ENCODE measurements around the gene ARF6.
"Not testable (repeated sequence)": the region's sequence is repeated elsewhere in the genome, so short reads cannot be mapped to it uniquely, and the experiment has no call there.

Gene ARF6

DNA sequence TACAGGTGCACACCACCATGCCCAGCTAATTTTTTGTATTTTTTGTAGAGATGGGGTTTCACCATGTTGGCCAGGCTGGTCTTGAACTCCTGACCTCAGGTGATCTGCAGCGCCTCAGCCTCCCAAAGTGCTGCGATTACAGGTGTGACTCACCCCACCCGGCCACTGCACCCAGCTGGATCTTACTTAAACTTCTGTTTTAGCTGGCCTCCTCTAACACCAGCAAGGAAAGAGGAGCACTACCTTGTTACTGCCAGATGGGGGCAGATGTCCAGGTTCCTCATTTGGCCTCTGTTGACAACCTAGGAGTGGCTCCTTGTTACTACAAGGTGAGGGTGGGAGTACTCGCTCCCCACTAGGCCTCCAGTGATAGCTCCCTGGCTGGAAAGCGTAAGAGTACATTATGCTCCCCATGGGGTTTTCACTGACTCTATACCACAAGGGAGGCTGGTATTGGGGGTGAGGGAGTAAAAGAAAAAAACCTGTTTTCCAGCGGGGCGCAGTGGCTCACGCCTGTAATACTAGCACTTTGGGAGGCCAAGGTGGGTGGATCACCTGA, 13.2 kb upstream of the ARF6 start:
- DNase-seq: peak; percentile 66

DNA sequence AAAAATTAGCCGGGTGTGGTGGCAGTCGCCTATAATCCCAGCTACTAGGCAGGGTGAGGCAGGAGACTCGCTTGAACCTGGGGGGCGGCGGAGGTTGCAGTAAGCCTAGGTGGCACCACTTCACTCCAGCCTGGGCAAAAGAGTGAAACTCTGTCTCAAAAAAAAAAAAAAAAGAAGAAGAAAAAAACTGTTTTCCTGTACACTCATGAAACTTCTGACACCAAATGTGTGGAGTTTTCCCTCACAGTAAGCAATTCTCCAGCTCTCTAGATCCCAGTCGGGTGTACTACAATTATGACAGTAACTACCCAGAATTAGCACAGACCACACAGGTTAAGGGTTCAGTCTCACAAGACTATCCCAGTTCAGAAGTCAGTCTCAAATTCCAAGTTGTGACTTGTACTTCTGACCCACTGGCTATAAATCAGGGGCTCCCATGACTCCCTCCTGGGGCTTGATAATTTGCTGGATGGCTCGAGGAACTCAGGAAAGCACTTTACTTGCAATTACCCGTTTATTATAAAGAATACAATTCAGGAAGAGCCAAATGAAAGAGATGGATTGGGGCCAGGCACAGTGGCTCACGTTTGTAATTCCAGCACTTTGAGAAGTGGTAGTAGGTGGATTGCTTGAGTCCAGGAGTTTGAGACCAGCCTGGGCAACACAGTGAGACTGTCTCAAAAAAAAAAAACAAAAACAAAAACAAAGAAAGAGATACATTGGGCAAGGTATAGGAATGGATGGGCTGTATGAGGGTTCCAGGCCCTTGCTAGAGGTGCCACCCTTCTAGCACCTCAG, 12.4 kb upstream of the ARF6 start:
- DNase-seq: no peak

DNA sequence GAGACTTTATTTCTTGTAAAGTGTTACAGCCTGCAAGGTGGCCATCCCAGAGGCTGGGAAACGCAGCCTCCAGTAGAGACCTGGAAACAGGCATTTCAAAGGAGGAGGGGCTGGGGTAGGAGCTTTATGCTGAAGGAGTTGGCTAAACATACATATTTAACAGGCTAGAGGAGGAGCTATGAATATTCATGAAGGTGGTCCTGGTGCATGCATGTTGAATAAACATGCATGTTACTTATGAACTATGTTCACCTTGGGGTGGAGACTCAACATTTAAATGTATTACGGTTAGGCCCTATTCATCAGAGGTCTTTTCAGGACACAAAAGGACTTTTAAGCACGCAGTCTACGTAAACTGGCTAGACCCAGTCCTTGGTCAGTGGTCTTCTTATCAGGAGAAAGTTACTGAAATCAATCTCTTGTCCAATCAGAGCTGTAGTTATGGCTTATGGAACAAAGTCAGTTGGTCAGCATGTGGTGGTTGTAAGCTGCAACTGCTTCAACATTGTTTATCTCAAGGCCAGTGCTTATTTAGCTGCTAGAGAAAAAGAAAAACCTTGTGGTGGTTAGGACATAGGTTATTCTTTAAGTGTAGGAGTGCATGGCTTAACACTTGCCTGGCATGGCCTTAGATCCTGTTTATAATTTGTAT, 11.4 kb upstream of the ARF6 start:
- DNase-seq: no peak

DNA sequence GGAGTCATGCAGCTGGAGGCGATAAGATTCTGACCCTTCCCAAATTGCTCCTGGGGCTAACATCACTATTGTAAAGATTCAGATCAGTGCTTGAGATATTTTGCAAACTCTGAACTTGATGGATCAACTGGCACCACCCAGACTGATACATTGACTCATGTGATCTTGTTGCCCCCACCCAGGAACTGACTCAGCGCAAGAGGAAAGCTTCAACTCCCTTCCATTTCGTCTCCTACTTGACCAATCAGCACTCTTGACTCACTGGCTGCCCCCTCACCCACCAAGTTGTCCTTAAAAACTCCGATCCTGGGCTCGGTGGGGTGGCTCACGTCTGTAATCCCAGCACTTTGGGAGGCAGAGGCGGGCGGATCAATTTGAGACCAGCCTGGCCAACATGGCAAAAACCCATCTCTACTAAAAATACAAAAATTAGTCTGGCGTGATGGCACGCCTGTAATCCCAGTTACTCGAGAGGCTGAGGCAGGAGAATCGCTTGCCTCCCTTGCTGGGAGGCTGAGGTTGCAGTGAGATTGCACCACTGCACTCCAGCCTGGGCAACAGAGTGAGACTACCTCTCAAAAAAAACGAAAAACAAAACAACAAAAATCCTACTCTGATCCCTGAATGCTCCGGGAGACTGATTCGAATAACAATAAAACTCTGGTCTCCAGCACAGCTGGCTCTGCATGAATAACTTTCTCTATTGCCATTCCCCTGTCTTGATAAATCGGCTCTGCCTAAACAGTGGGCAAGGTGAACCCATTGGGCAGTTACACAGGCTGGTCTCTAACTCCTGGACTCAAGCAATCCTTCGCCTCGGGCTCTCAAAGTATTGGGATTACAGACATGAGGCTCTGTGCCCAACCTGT, 9.8 kb upstream of the ARF6 start:
- DNase-seq: no peak

DNA sequence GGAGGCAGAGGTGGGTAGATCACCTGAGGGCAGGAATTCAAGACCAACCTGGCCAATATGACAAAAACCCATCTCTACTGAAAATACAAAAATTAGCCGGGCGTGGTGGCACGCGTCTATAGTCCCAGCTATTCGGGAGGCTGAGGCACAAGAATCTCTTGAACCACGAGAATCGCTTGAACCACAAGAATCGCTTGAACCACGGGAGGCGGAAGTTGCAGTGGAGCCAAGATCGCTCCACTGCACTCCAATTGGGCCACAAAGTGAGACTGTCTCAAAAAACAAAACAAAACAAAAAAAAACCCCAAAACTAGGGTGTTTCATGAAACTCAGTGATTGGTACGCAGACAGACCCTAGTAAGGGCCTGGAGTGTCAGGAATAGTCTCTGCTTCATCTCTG, 6.4 kb upstream of the ARF6 start:
- DNase-seq: no peak

DNA sequence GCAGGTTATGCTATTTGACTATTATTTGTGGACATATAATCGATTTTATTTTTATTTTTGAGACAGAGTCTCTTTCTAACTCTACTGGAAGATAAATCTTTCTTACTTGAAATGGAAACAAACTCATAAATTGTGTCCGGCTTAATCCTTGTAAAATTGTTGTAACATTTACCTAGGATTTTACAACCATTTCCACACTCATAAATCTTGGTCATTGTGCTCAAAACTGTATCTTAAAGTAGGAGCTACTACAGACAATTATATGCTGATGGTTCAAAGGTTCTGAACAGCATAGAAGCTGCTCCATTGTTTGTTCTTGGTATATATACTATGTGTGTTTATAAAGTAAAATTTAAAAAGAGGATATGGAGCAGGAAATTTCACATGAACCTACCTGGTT, 4.6 kb upstream of the ARF6 start:
- DNase-seq: no peak

DNA sequence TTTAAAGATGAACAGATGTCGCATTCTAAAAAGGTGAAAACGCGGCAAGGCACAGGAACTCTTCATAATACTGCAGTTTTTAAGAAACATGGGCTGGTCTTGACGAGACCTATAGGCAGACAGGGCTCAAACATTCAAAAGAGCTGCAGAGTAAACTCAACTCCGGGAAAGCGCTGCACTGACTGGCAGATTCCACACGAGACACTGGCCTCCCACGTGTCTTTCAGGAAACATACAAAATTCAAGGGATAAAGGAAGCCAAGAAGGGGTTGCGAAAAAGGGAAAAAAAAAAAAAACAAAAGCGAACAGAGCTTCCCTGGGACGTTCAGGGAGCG, 614 bp upstream of the ARF6 start:
- peak; percentile 72 for DNase-seq

DNA sequence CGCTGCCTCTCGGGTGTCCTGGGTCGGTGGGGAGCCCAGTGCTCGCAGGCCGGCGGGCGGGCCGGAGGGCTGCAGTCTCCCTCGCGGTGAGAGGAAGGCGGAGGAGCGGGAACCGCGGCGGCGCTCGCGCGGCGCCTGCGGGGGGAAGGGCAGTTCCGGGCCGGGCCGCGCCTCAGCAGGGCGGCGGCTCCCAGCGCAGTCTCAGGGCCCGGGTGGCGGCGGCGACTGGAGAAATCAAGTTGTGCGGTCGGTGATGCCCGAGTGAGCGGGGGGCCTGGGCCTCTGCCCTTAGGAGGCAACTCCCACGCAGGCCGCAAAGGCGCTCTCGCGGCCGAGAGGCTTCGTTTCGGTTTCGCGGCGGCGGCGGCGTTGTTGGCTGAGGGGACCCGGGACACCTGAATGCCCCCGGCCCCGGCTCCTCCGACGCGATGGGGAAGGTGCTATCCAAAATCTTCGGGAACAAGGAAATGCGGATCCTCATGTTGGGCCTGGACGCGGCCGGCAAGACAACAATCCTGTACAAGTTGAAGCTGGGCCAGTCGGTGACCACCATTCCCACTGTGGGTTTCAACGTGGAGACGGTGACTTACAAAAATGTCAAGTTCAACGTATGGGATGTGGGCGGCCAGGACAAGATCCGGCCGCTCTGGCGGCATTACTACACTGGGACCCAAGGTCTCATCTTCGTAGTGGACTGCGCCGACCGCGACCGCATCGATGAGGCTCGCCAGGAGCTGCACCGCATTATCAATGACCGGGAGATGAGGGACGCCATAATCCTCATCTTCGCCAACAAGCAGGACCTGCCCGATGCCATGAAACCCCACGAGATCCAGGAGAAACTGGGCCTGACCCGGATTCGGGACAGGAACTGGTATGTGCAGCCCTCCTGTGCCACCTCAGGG, 679 bp downstream of the ARF6 start:
- DNase-seq: no peak

DNA sequence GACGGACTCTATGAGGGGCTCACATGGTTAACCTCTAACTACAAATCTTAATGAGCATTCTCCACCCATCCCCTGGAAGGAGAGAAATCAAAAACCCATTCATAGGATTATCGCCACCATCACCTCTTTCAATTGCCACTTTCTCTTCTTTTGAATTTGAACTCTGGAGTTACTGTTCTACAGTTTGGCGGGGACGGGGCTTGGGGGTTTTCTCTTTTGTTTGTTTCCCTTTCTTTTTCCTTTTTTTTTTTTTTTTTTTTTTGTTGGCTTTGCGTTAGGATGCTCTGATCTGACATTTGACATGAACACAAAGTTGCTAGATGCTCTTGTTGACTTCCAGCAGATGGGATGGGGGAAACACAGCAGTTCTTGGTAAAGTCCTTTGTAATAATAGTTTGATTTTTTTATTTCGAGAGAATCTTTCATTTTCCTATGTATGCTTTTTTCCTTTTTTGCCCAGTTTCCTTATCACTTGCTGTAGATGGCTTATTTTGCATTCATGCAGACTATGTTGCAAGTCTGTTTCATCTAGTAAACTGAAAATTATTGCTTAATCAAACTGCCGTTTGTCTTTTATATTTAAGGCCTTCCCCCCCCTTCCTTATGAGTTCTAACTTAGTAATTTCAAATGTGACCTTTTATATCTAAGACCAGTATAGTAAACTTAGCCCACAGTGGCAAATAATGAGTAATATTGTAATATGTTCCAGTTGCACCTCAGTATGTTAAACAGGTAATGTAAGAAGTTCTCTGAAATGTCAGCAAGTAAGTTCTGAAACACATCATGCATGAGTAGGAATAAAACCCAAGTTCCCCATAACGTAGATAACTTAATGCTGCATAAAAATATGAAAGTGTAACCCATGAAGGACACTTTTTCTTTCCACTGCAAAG, 1.6 kb downstream of the ARF6 start:
- DNase-seq: not testable (repeated sequence)

DNA sequence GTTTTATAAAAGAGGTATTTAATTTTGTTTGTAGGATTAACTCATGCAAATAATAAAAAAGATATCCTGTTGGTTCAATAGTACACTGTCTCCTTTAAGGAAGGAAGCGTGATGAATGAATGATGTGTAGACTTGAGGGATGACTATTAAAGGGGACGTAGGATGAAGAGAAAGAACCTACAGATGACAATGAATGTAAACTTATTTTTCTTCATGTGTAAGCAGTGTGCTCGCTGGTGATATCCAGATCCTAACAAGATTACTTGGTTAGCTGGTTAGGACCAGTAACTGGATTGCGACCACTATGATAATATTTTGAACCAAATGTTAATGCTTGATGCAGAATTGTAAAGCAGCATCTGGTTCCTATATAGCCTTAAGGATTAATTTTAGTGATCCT, 2.6 kb downstream of the ARF6 start:
- no peak for DNase-seq

DNA sequence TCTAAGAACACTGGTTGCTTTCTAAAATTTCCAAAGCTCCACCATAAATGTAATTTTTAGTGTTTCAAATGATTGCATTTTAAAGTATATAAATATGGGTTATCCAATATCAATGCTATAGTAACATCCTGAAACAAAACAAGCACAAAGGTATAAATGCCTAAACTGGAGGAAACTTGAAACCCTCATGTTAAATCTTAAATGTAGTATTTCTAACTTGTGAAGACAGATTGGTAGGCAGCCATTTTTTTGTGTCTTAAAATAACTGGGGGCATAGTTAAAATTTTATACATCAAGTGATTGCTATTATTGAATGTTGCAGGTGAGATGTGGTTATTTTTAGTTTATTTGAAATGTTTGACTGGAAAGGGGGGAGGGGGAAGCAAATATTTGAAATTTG, 3.4 kb downstream of the ARF6 start:
- DNase-seq: not testable (repeated sequence)

DNA sequence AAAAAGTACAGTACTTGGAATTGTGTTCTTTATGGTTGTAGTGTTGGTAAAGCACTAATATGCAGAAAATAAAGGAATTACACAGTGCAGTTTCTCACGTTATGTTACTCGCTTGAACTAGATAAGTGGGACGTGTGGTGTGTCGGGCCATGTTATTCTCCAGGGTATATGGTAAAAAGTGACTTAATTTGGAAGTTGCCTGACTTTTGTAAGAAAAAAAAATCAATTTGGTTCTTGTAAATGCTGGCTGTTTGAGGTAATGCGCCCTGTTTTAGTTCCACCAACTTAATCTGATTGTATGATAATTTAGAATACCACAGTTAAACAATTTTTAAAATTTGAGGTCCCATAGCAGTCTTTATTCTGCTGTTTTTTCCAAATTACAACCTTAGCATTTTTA, 4.1 kb downstream of the ARF6 start:
- DNase-seq: no peak

DNA sequence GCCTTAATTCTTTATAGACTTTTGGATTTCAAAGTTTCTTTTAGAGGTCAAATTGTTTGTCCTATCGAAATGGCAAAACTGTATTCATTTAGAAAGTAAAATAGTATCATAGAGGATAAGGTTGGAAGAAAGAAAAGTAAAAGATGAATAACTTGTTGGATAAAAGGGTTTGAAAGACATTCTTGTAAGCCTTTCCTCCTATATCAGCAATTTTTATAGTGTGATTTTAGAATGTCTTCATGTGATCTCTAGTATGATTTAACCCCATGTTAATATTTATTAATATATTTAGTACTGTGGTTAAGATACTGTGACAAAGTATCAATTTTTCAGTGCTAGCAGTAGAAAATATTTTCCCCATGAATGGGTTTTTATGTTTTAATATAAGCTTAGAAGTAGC, 4.5 kb downstream of the ARF6 start:
- no peak for DNase-seq

DNA sequence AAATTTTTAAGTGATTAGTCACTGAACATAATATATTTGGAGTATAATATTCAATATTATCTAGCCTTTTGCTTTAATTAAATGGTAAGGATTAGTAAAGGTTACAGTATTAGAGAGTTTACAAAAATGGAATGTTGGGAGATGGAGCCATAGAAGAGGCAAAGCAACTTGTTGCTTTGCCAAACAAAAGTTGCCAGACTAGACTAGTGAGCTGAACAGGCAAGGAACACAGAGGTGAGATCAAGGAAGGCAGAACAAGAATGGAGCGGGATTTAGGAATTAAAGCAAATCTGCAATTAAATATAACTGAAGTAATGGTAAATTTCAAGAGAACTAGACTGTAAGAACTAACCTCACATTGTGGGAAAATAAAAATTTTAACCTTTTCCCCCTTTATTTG, 5.1 kb downstream of the ARF6 start:
- DNase-seq: no peak

DNA sequence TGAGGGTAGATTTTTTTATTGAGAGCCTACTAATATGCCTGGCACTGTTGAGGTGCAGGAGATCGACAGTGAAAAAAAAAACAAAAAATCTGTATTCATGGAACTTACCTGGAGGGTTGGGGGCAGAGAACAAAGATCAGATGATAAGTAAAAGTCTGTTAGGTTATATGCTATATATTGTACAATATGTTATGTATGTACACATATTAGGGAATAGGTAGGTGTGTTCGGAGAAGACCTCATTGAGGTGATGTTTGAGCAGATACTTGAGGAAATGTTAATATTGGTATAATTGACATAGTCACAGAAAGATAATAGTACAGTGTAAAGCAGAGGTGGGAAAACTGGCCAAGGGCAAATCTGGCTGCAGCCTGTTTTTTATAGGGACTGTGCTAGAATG, 5.6 kb downstream of the ARF6 start:
- DNase-seq: no peak

DNA sequence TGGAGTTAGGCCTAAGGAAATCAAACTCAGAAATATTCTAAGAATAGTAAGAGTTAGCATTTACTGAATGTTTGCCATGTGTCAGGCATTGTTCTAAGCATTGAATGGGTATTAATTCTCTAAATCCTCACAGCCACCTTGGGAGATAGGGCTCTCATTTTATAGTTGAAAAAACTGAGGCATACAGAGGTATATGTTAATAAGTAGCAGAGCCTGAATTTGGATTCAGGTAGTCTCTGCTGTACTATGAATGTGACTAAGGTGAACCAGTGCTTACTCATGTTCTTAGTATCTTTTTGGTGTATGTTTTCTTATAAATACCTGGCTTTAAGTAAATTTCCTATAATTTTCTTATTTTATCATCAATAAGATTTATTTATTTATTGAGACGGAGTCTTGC, 8.1 kb downstream of the ARF6 start:
- no peak for DNase-seq

DNA sequence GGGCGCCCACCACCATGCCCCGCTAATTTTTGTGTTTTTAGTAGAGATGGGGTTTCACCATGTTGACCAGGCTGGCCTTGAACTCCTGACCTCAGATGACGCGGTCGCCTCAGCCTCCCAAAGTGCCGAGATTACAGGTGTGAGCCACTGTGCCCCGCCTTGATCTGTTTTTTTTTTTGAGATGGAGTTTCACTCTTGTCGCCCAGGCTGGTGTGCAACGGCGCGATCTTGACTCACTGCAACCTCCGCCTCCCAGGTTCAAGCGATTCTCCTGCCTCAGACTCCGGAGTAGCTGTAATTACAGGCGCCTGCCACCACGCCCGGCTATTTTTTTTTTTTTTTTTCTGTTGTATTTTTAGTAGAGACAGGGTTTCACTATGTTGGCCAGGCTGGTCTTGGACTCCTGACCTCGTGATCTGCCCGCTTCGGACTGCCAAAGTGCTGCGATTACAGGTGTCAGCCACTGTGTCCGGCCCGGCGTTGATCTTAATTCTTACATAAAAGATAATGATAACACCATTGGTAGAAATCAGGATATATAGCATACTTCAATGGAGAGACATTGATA, 9.9 kb downstream of the ARF6 start:
- not testable (repeated sequence) for DNase-seq

DNA sequence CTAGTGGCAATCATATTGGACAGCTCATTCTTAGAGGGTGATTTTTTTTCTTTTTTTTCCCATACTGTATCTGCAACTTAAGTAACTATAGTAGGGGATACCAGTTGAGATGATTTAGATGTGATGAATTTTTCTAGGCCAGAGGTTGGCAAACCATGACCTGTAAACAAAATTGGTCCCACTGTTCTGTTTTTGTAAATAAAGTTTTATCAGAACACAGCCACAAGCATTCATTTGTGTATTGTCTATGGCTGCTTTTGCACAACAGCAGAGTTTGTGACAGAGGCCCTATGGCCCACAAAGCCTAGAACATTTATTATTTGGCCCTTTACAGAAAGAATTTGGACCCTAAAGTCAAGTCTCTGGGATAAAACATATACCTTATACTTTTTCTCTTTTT, 11.4 kb downstream of the ARF6 start:
- DNase-seq: no peak

DNA sequence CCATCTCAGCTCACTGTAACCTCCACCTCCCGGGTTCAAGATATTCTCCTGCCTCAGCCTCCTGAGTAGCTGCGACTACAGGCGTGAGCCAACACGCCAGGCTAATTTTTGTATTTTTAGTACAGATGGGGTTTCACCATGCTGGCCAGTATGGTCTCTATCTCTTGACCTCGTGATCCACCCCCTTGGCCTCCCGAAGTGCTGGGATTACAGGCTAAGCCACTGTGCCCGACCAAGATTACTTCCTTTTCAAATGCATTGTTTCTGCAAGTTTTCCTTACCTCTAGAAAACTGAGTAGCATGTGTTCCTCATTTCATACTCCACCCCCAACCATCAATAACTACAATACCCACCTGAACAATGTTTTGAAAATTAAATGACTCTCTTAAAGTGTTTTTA, 13.1 kb downstream of the ARF6 start:
- no peak for DNase-seq

DNA sequence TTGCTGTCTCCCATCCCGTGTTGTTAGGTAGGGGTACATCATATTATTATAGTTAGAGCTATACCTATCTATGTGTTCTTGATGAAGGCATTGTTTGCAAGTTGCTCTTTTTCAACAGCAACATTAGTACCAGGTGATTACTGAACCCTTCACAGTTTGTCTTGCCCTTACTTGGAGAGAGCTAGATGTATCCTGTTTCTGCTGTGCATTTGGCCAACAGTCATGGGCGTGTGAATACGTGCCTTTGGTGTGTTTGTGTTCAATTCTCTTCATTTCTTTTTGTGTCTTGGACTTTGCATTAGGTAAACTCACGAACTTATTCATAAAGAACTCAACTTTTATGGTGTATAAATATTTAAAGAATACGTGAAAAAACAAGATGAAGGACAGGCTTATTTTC, 14.3 kb downstream of the ARF6 start:
- DNase-seq: no peak

DNA sequence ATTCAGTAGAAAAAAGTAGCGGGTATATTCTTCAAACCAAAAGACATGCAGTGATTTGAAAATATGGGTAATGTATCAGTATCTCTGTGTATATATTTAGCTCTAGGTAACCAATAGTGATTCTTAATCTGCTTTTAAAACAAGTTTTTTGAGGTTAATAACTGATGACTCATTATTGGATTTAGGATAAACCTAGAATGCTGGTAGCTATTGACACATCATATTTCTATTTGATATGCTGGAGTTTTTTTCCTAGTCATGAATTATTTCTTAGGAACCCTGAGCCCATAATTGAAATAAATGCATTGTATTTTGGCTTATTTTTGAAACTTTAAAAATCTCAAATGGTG, 15.5 kb downstream of the ARF6 start:
- no peak for DNase-seq
